H1 (cell line): ENCODE results near the gene SMIM33. TPM values are rescaled to one million over a fixed set of nuclear protein-coding genes. Genes with fewer than 3 reads are reported as not detected.

ENCODE experiments used
- CTCF ChIA-PET: fragments of 300-600 bp; sonication (Branson Sonifier 250); formaldehyde crosslinking; loops from one replicate; lab custom pipeline; 2021; ENCODE audit not compliant: partially characterized antibody; lab: Charles Lee
- POLR2A ChIA-PET: fragments of 300-600 bp; sonication (Branson Sonifier 250); formaldehyde crosslinking; loops from one replicate; lab custom pipeline; 2021; ENCODE audit warnings: inconsistent platforms; ENCODE audit not compliant: partially characterized antibody; lab: Charles Lee
- DNase-seq, 2 experiments: peaks; one replicate each; pipeline versions ENCODE4 v3.0.0 to v3.0.0-alpha.2; 2010 to 2022; ENCODE audit warnings: low spot score in 2 of 2, low read depth in 1 of 2, mixed read lengths in 1 of 2
- FAIRE-seq: peaks from 2 replicates; lab custom pipeline; 2011; peaks lifted over from hg19 to GRCh38; lab: Jason Lieb, UNC
- H2AFZ ChIP-seq: 2 replicates; pipeline ENCODE4 v1.8.1; 2012; ENCODE audit warnings: low read length, inconsistent platforms
- H2AK5ac ChIP-seq: 2 replicates; pipeline ENCODE4 v1.6.1; 2013; ENCODE audit warnings: low read depth, low read length
- H2BK120ac ChIP-seq: replicated peaks from 2 replicates; pipeline ENCODE3; 2013; ENCODE audit warnings: low read depth, low read length, inconsistent platforms
- H2BK12ac ChIP-seq: 2 replicates; pipeline ENCODE4 v1.6.1; 2013; ENCODE audit warnings: low read depth, low read length
- H2BK15ac ChIP-seq: 2 replicates; pipeline ENCODE4 v1.6.1; 2013; ENCODE audit warnings: low read length
- H2BK20ac ChIP-seq: 2 replicates; pipeline ENCODE4 v1.6.1; 2013; ENCODE audit warnings: low read length
- H2BK5ac ChIP-seq: 2 replicates; pipeline ENCODE4 v1.6.1; 2013; ENCODE audit warnings: low read depth, low read length
- H3K14ac ChIP-seq: 2 replicates; pipeline ENCODE4 v1.6.1; 2013; ENCODE audit warnings: inconsistent platforms; ENCODE audit not compliant: insufficient read length
- H3K18ac ChIP-seq: 2 replicates; pipeline ENCODE4 v1.6.1; 2013; ENCODE audit warnings: low read length; ENCODE audit errors: extremely low read depth
- H3K23ac ChIP-seq: 2 replicates; pipeline ENCODE4 v1.6.1; 2013; ENCODE audit warnings: inconsistent platforms; ENCODE audit not compliant: insufficient read length
- H3K23me2 ChIP-seq: 2 replicates; pipeline ENCODE4 v1.6.1; 2013; ENCODE audit warnings: low read depth, low read length
- H3K27ac ChIP-seq: 2 replicates; pipeline ENCODE4 v1.6.1; 2011; ENCODE audit warnings: low read depth, low read length, inconsistent platforms
- H3K27me3 ChIP-seq, 4 experiments: replicated peaks in 1 of 4; 1 replicate in 1 of 4; 2 replicates in 3 of 4; pipeline versions ENCODE4 v1.6.1 to v1.8.1; 2011 to 2013; ENCODE audit warnings: low read length in 3 of 4, mild to moderate bottlenecking in 3 of 4, inconsistent platforms in 2 of 4, mixed read lengths in 2 of 4, moderate library complexity in 1 of 4; ENCODE audit not compliant: control insufficient read depth in 3 of 4, insufficient read depth in 3 of 4; ENCODE audit errors: extremely low read depth in 1 of 4
- H3K36me3 ChIP-seq, 4 experiments: 2 replicates each; pipeline versions ENCODE4 v1.6.1 to v1.8.1; 2011 to 2013; ENCODE audit warnings: mild to moderate bottlenecking in 4 of 4, low read length in 3 of 4, moderate library complexity in 2 of 4, control low read depth in 1 of 4, inconsistent platforms in 1 of 4; ENCODE audit not compliant: insufficient read depth in 4 of 4, control insufficient read depth in 2 of 4
- H3K4ac ChIP-seq: replicated peaks from 2 replicates; pipeline ENCODE3; 2013; ENCODE audit warnings: low read length, low read depth, mixed read lengths, inconsistent platforms; ENCODE audit not compliant: insufficient read length
- H3K4me1 ChIP-seq, 4 experiments: replicated peaks in 1 of 4; 1 replicate in 1 of 4; 2 replicates in 3 of 4; pipeline versions ENCODE4 v1.6.1 to v1.8.1; 2011 to 2013; ENCODE audit warnings: low read length in 3 of 4, inconsistent platforms in 2 of 4, mixed read lengths in 1 of 4; ENCODE audit not compliant: insufficient read depth in 4 of 4, control insufficient read depth in 3 of 4
- H3K4me2 ChIP-seq, 2 experiments: 2 replicates each; pipeline versions ENCODE4 v1.6.1 to v1.8.1; 2011 to 2013; ENCODE audit warnings: low read depth in 2 of 2, low read length in 2 of 2, control low read depth in 1 of 2, inconsistent platforms in 1 of 2, mild to moderate bottlenecking in 1 of 2; ENCODE audit not compliant: insufficient read depth in 1 of 2
- H3K4me3 ChIP-seq, 4 experiments: fragments of 200-600, 300-600 bp in 1 of 4; sonication (generic), shearing (Covaris generic), sonication (Bioruptor Twin) in 1 of 4; 2 replicates each; pipeline versions ENCODE4 v1.5.1 to v1.8.1; 2011 to 2016; ENCODE audit warnings: low read length in 4 of 4, low read depth in 3 of 4, control low read depth in 2 of 4, inconsistent platforms in 2 of 4, mild to moderate bottlenecking in 2 of 4, mixed read lengths in 1 of 4, moderate library complexity in 1 of 4; ENCODE audit not compliant: insufficient read depth in 2 of 4; ENCODE audit errors: extremely low read depth in 1 of 4
- H3K56ac ChIP-seq: replicated peaks from 2 replicates; pipeline ENCODE3; 2013; ENCODE audit warnings: low read depth, mild to moderate bottlenecking, mixed read lengths, low read length, inconsistent platforms; ENCODE audit not compliant: insufficient read length
- H3K79me1 ChIP-seq: 2 replicates; pipeline ENCODE4 v1.6.1; 2013; ENCODE audit warnings: low read depth, low read length, control low read depth
- H3K79me2 ChIP-seq, 2 experiments: 2 replicates each; pipeline versions ENCODE4 v1.6.1 to v1.8.1; 2012 to 2013; ENCODE audit warnings: low read length in 2 of 2, mild to moderate bottlenecking in 2 of 2, inconsistent platforms in 1 of 2; ENCODE audit not compliant: insufficient read depth in 2 of 2, control insufficient read depth in 1 of 2
- H3K9ac ChIP-seq, 4 experiments: replicated peaks in 1 of 4; 1 replicate in 1 of 4; 2 replicates in 3 of 4; pipeline versions ENCODE4 v1.6.1 to v1.8.1; 2011 to 2013; ENCODE audit warnings: low read depth in 3 of 4, low read length in 3 of 4, control low read depth in 2 of 4, mild to moderate bottlenecking in 2 of 4, moderate library complexity in 2 of 4, inconsistent platforms in 1 of 4; ENCODE audit errors: extremely low read depth in 1 of 4
- H3K9me3 ChIP-seq, 2 experiments: 2 replicates each; pipeline versions ENCODE4 v1.6.1 to v1.8.1; 2012 to 2013; ENCODE audit warnings: mild to moderate bottlenecking in 2 of 2, moderate library complexity in 2 of 2, control low read depth in 1 of 2, inconsistent platforms in 1 of 2, low read depth in 1 of 2, low read length in 1 of 2, mixed read lengths in 1 of 2; ENCODE audit not compliant: insufficient read depth in 2 of 2
- H4K20me1 ChIP-seq, 2 experiments: replicated peaks in 1 of 2; 2 replicates each; pipeline versions ENCODE3 to v1.8.1; 2011 to 2013; ENCODE audit warnings: inconsistent platforms in 2 of 2, low read length in 2 of 2, mild to moderate bottlenecking in 1 of 2; ENCODE audit not compliant: insufficient read depth in 2 of 2, control insufficient read depth in 1 of 2
- H4K5ac ChIP-seq: 2 replicates; pipeline ENCODE4 v1.6.1; 2013; ENCODE audit warnings: low read length, low read depth, mixed read lengths, inconsistent platforms; ENCODE audit not compliant: insufficient read length
- H4K8ac ChIP-seq: 2 replicates; pipeline ENCODE4 v1.8.0; 2013; ENCODE audit warnings: mild to moderate bottlenecking, moderate library complexity, low read length, inconsistent platforms; ENCODE audit not compliant: insufficient read depth; ENCODE audit errors: extremely low read depth
- H4K91ac ChIP-seq: replicated peaks from 2 replicates; pipeline ENCODE3; 2013; ENCODE audit warnings: low read length, mixed read lengths, inconsistent platforms; ENCODE audit not compliant: insufficient read length
- EGR1 ChIP-seq: IDR thresholded peaks from 2 replicates; pipeline ENCODE4 v1.6.1; 2011; ENCODE audit warnings: low read depth, low read length, borderline replicate concordance
- EP300 ChIP-seq, 2 experiments: IDR thresholded peaks; 1 replicate in 1 of 2; 2 replicates in 1 of 2; pipeline ENCODE4 v1.6.1; 2011 to 2012; ENCODE audit warnings: low read depth in 2 of 2, low read length in 2 of 2, mild to moderate bottlenecking in 2 of 2, borderline replicate concordance in 1 of 2, inconsistent platforms in 1 of 2, moderate library complexity in 1 of 2
- FOSL1 ChIP-seq: IDR thresholded peaks from 2 replicates; pipeline ENCODE4 v1.6.1; 2011; ENCODE audit warnings: mild to moderate bottlenecking, low read depth, low read length, moderate library complexity; ENCODE audit not compliant: insufficient read depth
- KDM5A ChIP-seq: fragments of 200-600 bp; IDR thresholded peaks from 2 replicates; pipeline ENCODE4 v1.7.1; 2012; ENCODE audit warnings: mild to moderate bottlenecking, low read length, inconsistent platforms, mixed read lengths
- POLR2A ChIP-seq, 2 experiments: IDR thresholded peaks; 1 replicate in 1 of 2; 2 replicates in 1 of 2; pipeline ENCODE4 v1.6.1; 2011; ENCODE audit warnings: low read depth in 2 of 2, low read length in 2 of 2, mild to moderate bottlenecking in 2 of 2; ENCODE audit errors: control extremely low read depth in 1 of 2
- RBBP5 ChIP-seq: IDR thresholded peaks from 2 replicates; pipeline ENCODE4 v1.7.1; 2012; ENCODE audit warnings: low read depth, mild to moderate bottlenecking, inconsistent platforms, low read length, moderate library complexity, borderline replicate concordance
- RFX5 ChIP-seq: IDR thresholded peaks from 2 replicates; pipeline ENCODE4 v1.6.1; 2011; ENCODE audit warnings: low read depth, low read length, improper control_type of control experiment, borderline replicate concordance
- TBP ChIP-seq: IDR thresholded peaks from 2 replicates; pipeline ENCODE4 v1.6.1; 2011; ENCODE audit warnings: low read depth, low read length, improper control_type of control experiment
- WGBS, 2 experiments: shearing (Covaris generic) in 1 of 2; methylation state at CpG; one replicate each; pipeline versions ENCODE4 v1.1.6 to v1.1.7; 2013 to 2015; ENCODE audit warnings: low lambda C conversion rate in 2 of 2, mixed read lengths in 2 of 2, inconsistent platforms in 1 of 2, low coverage in 1 of 2, missing lambda C conversion rate in 1 of 2; ENCODE audit not compliant: insufficient replicate concordance in 2 of 2, insufficient coverage in 1 of 2, insufficient read length in 1 of 2; ENCODE audit errors: extremely low coverage in 1 of 2, missing lambda C conversion rate in 1 of 2; 5-methylcytosine and 5-hydroxymethylcytosine counted together
- polyA plus RNA-seq, 7 experiments: library from polyadenylated mRNA; depleted of rRNA in 3 of 7; stranded (reverse) in 5 of 7; unstranded in 2 of 7; fragments of >200 nt in 5 of 7; fragments of 200-250 nt in 2 of 7; gene quantifications; 1 replicate in 5 of 7; 2 replicates in 1 of 7; 4 replicates in 1 of 7; pipeline versions ENCODE4 v1.2.1 to v1.2.3, GENCODE V29; 2011 to 2013; ENCODE audit warnings: missing spikeins in 2 of 7, mixed read lengths in 2 of 7
- total RNA-seq: library from RNA; stranded (reverse); fragmentation: NEBNext Ultra II Directional; extraction: Animal tissue kit (Norgen Biotek cat#: 25700); gene quantifications from 2 replicates; pipeline ENCODE4 v1.2.1, GENCODE V29; 2021
- TF ChIP-seq, protein P1 (sequence below): IDR thresholded peaks from 2 replicates; pipeline ENCODE4 v1.6.1; 2012; ENCODE audit warnings: inconsistent platforms

Gene SMIM33
- total and polyA plus RNA-seq, 2 of the 8 experiments (the other 6 are each of a cell fraction or from before 2014, with no cell fraction given) = not detected

DNA sequence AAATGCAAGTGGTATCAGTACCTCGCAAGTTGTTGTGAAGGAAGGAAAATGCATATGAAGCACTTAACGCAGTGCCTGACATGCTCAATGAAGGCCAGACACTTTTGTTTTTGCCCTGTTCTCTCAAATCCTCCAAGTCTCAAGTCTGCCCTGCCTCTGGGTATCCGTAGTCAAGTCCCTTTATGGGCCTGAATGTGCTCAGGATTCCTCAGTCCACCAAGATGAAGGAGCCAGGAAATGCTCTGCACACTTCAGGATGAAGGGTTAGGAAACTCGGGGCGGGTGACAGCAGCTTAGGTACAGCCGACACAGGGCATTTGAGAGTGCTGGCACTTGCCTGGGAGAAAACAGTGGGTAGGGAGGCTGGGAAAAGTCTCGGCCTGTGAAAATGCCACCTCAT, 9.6 kb upstream of the SMIM33 start:
- no peaks in the 10 kb centered on the region for H3K27me3 ChIP-seq
- H3K79me2 ChIP-seq = no peaks in the 10 kb centered on the region
- no peak overlapping the region for H3K56ac ChIP-seq
- no peak overlapping the region for H3K27ac ChIP-seq
- peak overlapping the region; percentile 9; the same call in 1 of the 2 replicates for H2BK15ac ChIP-seq
- H3K18ac ChIP-seq = peak overlapping the region; percentile 29; the same call in 1 of the 2 replicates
- peaks cover 5 to 15% (median 12%) of the 10 kb centered on the region in 4 experiments; a peak in 6 of 7 replicates for H3K4me1 ChIP-seq
- H2BK120ac ChIP-seq = no peak overlapping the region
- H3K9me3 ChIP-seq = no peaks in the 10 kb centered on the region
- H3K4me2 ChIP-seq = no peak overlapping the region
- H3K4me3 ChIP-seq = no peak overlapping the region
- H2BK5ac ChIP-seq = peak overlapping the region; percentile 22; the same call in 1 of the 2 replicates
- no peaks in the 10 kb centered on the region for H3K23me2 ChIP-seq
- no peak overlapping the region for H4K5ac ChIP-seq
- H3K9ac ChIP-seq = no peak overlapping the region
- no peak overlapping the region for H2AK5ac ChIP-seq
- H2BK20ac ChIP-seq = no peak overlapping the region; the same call in 1 of the 2 replicates
- H4K8ac ChIP-seq = 0 out of 2 replicates have a peak overlapping the region, but pooled peaks have one; percentile 16
- H3K23ac ChIP-seq = no peak overlapping the region
- no peak for TF ChIP-seq TBP
- TF ChIP-seq RFX5 = no peak
- no peak for TF ChIP-seq FOSL1
- no peak for TF ChIP-seq KDM5A
- no peak for TF ChIP-seq RBBP5
- TF ChIP-seq EGR1 = no peak
- TF ChIP-seq, protein P1, sequence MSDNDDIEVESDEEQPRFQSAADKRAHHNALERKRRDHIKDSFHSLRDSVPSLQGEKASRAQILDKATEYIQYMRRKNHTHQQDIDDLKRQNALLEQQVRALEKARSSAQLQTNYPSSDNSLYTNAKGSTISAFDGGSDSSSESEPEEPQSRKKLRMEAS = no peak
- no peak for TF ChIP-seq POLR2A (IDR thresholded peaks at IDR 0.05; ENCODE audit: control extremely low read depth in 1 of 2, low read depth in 2 of 2, low read length in 2 of 2)
- no peak for TF ChIP-seq EP300 (IDR thresholded peaks at IDR 0.05; ENCODE audit: borderline replicate concordance in 1 of 2, low read depth in 2 of 2, low read length in 2 of 2)
- H3K36me3 ChIP-seq = no peaks in the 10 kb centered on the region
- no peak for DNase-seq
- no peaks in the 10 kb centered on the region for H3K79me1 ChIP-seq
- no peak overlapping the region for H3K4ac ChIP-seq
- H2AFZ ChIP-seq = no peak overlapping the region
- ChIA-PET CTCF (interaction anchor here (0.8 to 1.7 kb wide), 4 partner anchors 13 to 58 kb away, joined by 3 to 13 read pairs (median 4); no protein-coding TSS in a partner anchor), POLR2A (interaction anchor here (1.9 kb wide), 1 partner anchor 18 kb away, joined by 4 read pairs; no protein-coding TSS in a partner anchor)
- FAIRE-seq = no peak
- peak overlapping the region; percentile 75; the same call in 1 of the 2 replicates for H2BK12ac ChIP-seq
- H4K91ac ChIP-seq = peak overlapping the region; percentile 45
- no peaks in the 10 kb centered on the region for H4K20me1 ChIP-seq
- 90% methylated on average over 7 of the region's 7 CpGs; no CpG with 5 or more reads in 1 of the 2 experiments for WGBS, 2 experiments
- H3K14ac ChIP-seq = no peak overlapping the region
